ENCODE measurements around the gene GRIN2A.

DNA sequence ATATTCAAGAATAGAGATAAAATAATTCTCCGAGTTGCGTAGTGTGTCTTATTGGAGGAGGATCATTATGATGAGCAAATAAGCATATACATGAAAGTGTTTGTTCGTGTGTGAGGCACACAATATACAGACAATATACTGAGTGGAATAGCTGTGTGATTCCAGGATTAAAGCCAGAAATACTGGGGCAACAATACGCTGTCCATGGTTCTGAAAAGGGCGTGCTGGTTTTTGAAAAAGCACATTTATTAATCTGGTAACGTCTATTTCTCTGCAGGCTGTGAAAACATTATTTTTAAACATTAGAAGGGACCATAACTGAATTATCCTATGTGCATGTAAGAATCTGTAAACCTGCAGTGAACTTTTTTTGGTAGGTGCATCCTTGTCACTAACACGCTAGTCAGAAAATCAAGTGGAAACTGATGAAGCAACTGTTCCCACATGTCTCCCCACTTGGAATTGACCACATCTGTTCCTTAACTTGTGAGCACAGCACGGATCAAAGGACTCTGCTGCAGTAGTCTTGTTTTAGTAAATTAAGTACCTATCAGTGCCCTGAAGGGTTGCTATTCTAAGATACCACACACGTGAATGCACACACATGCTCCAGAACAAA lies 346.0 kb downstream of the GRIN2A start:
- TF ChIP-seq, protein P1, sequence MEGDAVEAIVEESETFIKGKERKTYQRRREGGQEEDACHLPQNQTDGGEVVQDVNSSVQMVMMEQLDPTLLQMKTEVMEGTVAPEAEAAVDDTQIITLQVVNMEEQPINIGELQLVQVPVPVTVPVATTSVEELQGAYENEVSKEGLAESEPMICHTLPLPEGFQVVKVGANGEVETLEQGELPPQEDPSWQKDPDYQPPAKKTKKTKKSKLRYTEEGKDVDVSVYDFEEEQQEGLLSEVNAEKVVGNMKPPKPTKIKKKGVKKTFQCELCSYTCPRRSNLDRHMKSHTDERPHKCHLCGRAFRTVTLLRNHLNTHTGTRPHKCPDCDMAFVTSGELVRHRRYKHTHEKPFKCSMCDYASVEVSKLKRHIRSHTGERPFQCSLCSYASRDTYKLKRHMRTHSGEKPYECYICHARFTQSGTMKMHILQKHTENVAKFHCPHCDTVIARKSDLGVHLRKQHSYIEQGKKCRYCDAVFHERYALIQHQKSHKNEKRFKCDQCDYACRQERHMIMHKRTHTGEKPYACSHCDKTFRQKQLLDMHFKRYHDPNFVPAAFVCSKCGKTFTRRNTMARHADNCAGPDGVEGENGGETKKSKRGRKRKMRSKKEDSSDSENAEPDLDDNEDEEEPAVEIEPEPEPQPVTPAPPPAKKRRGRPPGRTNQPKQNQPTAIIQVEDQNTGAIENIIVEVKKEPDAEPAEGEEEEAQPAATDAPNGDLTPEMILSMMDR (IDR thresholded peaks at IDR 0.05): no peak
- TF ChIP-seq ZFX (IDR thresholded peaks at IDR 0.05; ENCODE audit: borderline replicate concordance): no peak
